KMS-11 (cell line): ENCODE measurements around the gene PCNT.

ENCODE experiments used
- H2AFZ ChIP-seq: fragments of 200-600 bp; sonication (generic); 2 replicates; pipeline ENCODE4 v1.6.1; 2016; ENCODE audit warnings: antibody characterized with exemption, mixed run types, low read depth
- H3K27ac ChIP-seq: fragments of 200-600 bp; sonication (generic); 2 replicates; pipeline ENCODE4 v1.6.1; 2016; ENCODE audit warnings: mild to moderate bottlenecking, mixed run types
- H3K27me3 ChIP-seq: fragments of 200-600 bp; sonication (generic); 2 replicates; pipeline ENCODE4 v1.6.1; 2017; ENCODE audit warnings: mild to moderate bottlenecking, low read depth, mixed run types, moderate library complexity; ENCODE audit not compliant: insufficient read depth
- H3K36me3 ChIP-seq: fragments of 200-600 bp; sonication (generic); 2 replicates; pipeline ENCODE4 v1.6.1; 2017; ENCODE audit warnings: mild to moderate bottlenecking, mixed run types; ENCODE audit not compliant: insufficient read depth
- H3K4me1 ChIP-seq: fragments of 200-600 bp; sonication (generic); 2 replicates; pipeline ENCODE4 v1.6.1; 2016; ENCODE audit warnings: mild to moderate bottlenecking, low read depth, mixed run types; ENCODE audit not compliant: poor library complexity, severe bottlenecking
- H3K4me2 ChIP-seq: fragments of 200-600 bp; sonication (generic); 2 replicates; pipeline ENCODE4 v1.7.0; 2016; ENCODE audit warnings: mild to moderate bottlenecking, mixed run types
- H3K4me3 ChIP-seq: fragments of 200-600 bp; sonication (generic); IDR thresholded peaks from 2 replicates; pipeline ENCODE4 v1.6.1; 2017; ENCODE audit warnings: low read depth, low read length, mixed read lengths; ENCODE audit not compliant: insufficient read depth
- H3K79me2 ChIP-seq: fragments of 200-600 bp; sonication (generic); 2 replicates; pipeline ENCODE4 v1.6.1; 2016; ENCODE audit warnings: low read depth, mixed run types; ENCODE audit not compliant: insufficient read depth
- H3K9ac ChIP-seq: fragments of 200-600 bp; sonication (generic); 2 replicates; pipeline ENCODE4 v1.6.1; 2016; ENCODE audit warnings: mild to moderate bottlenecking, mixed run types
- H4K20me1 ChIP-seq: fragments of 200-600 bp; sonication (generic); 2 replicates; pipeline ENCODE4 v1.6.1; 2016; ENCODE audit warnings: mild to moderate bottlenecking, mixed run types; ENCODE audit not compliant: insufficient read depth
- TF ChIP-seq, protein P1 (sequence below): fragments of 200-600 bp; sonication (generic); conservative IDR thresholded peaks from 2 replicates; pipeline ENCODE4 v1.6.1; 2017; ENCODE audit warnings: low read depth, mild to moderate bottlenecking, antibody characterized with exemption, low read length, moderate library complexity, mixed read lengths

PCNT gene

DNA sequence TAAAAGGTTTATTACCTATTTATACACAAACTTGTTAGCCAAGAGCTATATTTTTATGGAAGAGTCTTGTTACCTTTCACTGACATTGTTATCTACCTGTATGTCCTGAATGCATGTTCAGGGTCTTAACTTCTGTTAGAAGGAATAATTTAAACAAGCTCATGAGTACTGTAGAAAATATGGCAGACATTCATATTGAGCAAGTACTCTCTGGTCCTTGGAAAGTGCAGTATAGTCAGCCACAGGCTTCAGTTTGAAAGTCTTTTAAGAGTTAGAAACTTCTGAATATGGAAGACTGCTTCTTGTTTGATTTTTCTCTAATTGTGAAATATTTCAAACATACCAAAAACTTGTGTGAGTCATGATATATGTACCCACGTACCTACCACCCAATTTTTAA lies 151.3 kb downstream of the PCNT start:
- Histone ChIP-seq H3K9ac (no peak overlapping the region), H3K79me2 (no peaks in the 10 kb centered on the region), H3K4me3 (no peak overlapping the region), H3K4me2 (no peak overlapping the region), H3K27ac (no peak overlapping the region), H3K36me3 (no peaks in the 10 kb centered on the region), H3K4me1 (no peaks in the 10 kb centered on the region), H2AFZ (no peak overlapping the region), H4K20me1 (no peaks in the 10 kb centered on the region; the same call in 1 of the 2 replicates), H3K27me3 (no peaks in the 10 kb centered on the region)
- TF ChIP-seq, protein P1, sequence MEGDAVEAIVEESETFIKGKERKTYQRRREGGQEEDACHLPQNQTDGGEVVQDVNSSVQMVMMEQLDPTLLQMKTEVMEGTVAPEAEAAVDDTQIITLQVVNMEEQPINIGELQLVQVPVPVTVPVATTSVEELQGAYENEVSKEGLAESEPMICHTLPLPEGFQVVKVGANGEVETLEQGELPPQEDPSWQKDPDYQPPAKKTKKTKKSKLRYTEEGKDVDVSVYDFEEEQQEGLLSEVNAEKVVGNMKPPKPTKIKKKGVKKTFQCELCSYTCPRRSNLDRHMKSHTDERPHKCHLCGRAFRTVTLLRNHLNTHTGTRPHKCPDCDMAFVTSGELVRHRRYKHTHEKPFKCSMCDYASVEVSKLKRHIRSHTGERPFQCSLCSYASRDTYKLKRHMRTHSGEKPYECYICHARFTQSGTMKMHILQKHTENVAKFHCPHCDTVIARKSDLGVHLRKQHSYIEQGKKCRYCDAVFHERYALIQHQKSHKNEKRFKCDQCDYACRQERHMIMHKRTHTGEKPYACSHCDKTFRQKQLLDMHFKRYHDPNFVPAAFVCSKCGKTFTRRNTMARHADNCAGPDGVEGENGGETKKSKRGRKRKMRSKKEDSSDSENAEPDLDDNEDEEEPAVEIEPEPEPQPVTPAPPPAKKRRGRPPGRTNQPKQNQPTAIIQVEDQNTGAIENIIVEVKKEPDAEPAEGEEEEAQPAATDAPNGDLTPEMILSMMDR = no peak

DNA sequence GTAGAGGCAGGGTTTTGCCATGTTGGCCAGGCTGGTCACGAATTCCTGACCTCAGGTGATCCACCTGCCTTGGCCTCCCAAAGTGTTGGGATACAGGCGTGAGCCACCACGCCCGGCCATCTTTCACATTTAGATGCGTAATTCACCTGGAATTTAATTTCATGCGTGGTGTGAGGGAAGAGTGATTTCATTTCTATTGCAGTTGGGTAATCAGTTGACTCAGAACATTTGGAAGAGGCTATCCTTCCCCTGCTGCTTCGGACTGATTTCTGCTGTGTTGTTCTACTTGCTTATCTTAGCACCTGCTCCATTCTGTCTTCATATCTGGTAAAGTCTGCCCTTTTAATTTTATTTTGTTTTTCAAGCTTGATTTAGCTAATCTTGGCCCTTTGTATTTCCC lies 153.8 kb downstream of the PCNT start:
- Histone ChIP-seq H3K79me2 (no peaks in the 10 kb centered on the region), H3K27me3 (no peaks in the 10 kb centered on the region), H3K9ac (no peak overlapping the region), H3K27ac (no peak overlapping the region), H4K20me1 (no peaks in the 10 kb centered on the region; the same call in 1 of the 2 replicates), H3K4me3 (no peak overlapping the region), H2AFZ (no peak overlapping the region), H3K4me2 (no peak overlapping the region), H3K36me3 (no peaks in the 10 kb centered on the region), H3K4me1 (peaks cover 9% of the 10 kb centered on the region)
- TF ChIP-seq, protein P1 = no peak

DNA sequence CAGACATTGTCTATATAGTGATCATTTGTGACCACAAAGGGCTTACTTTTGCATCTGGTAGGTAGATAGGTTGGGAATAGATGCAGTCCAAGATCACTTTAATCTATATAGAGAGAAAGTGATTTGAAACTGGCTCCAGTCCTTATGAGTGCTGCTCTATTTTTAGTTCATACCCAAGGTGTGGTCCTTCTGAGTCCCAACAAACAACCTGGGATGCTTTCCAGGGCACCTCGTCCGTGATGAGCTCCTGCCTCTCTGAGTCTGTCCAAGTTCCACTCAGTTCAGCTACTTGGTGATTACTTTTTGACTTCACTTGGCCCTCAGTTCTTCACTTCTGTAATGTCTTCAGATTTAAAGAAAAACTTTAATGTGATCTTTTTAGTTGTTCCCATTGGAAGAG lies 155.0 kb downstream of the PCNT start:
- Histone ChIP-seq H3K4me1 (peaks cover 9% of the 10 kb centered on the region), H3K79me2 (no peaks in the 10 kb centered on the region), H2AFZ (no peak overlapping the region), H3K27me3 (no peaks in the 10 kb centered on the region), H3K9ac (no peak overlapping the region), H4K20me1 (no peaks in the 10 kb centered on the region; the same call in 1 of the 2 replicates), H3K27ac (no peak overlapping the region), H3K36me3 (no peaks in the 10 kb centered on the region), H3K4me3 (no peak overlapping the region), H3K4me2 (no peak overlapping the region)
- TF ChIP-seq, protein P1 = no peak

DNA sequence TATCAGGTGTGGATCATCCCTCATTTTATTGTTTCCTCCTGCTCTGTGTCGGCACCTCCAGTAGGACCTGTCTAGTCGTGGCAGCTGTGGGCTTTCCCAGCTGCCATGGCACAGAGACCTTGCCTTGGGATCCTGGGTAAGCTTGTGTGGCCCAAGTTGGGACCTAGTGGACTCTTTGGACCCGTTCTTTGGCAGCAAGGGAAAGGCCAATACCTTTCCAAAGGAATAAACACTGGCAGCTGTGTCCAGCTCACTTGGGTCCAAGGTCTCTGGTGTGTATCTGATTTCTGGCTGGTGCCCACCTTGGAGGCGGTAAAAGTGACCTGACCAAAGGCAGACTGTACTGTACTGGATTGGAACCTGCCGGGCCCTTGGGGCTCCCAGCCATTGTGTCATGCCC lies 156.5 kb downstream of the PCNT start:
- no peak overlapping the region for H3K27ac ChIP-seq
- no peak overlapping the region for H3K4me3 ChIP-seq
- TF ChIP-seq, protein P1 = no peak
- H3K4me1 ChIP-seq = peaks cover 9% of the 10 kb centered on the region
- H3K36me3 ChIP-seq = no peaks in the 10 kb centered on the region
- H3K9ac ChIP-seq = no peak overlapping the region
- H3K27me3 ChIP-seq = no peaks in the 10 kb centered on the region
- H4K20me1 ChIP-seq = no peaks in the 10 kb centered on the region
- H3K4me2 ChIP-seq = no peak overlapping the region
- H3K79me2 ChIP-seq = no peaks in the 10 kb centered on the region
- no peak overlapping the region for H2AFZ ChIP-seq
